ENCODE data around the gene PTPRCAP.

Gene PTPRCAP

DNA sequence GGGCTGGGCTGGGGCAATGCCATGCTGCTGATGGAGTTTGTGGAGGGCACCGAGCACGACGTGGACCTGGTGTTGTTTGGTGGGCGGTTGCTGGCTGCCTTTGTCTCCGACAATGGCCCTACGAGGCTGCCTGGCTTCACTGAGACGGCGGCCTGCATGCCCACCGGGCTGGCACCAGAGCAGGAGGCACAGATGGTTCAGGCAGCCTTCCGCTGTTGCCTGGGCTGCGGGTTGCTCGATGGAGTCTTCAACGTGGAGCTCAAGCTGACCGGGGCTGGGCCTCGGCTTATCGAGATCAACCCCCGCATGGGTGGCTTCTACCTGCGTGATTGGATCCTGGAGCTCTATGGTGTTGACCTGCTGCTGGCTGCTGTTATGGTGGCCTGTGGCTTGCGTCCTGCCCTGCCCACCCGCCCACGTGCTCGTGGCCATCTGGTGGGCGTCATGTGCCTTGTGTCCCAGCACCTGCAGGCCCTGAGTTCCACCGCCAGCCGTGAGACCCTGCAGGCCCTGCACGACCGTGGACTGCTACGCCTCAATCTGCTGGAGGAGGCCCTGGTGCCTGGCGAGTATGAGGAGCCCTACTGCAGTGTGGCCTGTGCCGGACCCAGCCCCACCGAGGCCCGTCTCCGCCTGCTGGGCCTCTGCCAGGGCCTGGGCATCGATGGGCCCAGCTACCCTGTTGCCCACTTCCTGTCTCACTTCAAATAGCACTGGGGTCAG lies 13.4 kb downstream of the PTPRCAP start:
- H3K4me1 ChIP-seq (ENCODE audit: low read length), result peaks cover 10% of the 10 kb centered on the region; the same call in 1 of the 2 replicates
- H3K9ac ChIP-seq (ENCODE audit: low read length), result no peak overlapping the region
- H3F3A ChIP-seq (ENCODE audit: insufficient read depth, low read length), result peaks cover 4% of the 10 kb centered on the region; the same call in 1 of the 2 replicates
- DNase-seq, result no peak
- H3K9me3 ChIP-seq (replicated peaks; ENCODE audit: insufficient read depth, low read length), result no peaks in the 10 kb centered on the region
- no peaks in the 10 kb centered on the region for H4K20me1 ChIP-seq (ENCODE audit: insufficient read depth, low read length)
- H3K27ac ChIP-seq (ENCODE audit: low read length), result no peak overlapping the region
- H3K79me2 ChIP-seq (ENCODE audit: low read length), result peaks cover 7% of the 10 kb centered on the region
- no peak overlapping the region for H3K4me3 ChIP-seq (ENCODE audit: low read length)
- H3K36me3 ChIP-seq (replicated peaks; ENCODE audit: insufficient read depth, low read length), result no peaks in the 10 kb centered on the region
- H3K27me3 ChIP-seq (replicated peaks; ENCODE audit: insufficient read depth, low read length), result no peaks in the 10 kb centered on the region
- H2AFZ ChIP-seq (ENCODE audit: low read length), result no peak overlapping the region
- H3K9me2 ChIP-seq (replicated peaks; ENCODE audit: insufficient read depth, low read length), result no peaks in the 10 kb centered on the region
- TF ChIP-seq EZH2 (optimal IDR thresholded peaks at IDR 0.05; ENCODE audit: low read depth, low read length) (no peak), EZH2phosphoT487 (IDR thresholded peaks at IDR 0.05; ENCODE audit: low read length) (no peak)
- TF ChIP-seq, protein P1, sequence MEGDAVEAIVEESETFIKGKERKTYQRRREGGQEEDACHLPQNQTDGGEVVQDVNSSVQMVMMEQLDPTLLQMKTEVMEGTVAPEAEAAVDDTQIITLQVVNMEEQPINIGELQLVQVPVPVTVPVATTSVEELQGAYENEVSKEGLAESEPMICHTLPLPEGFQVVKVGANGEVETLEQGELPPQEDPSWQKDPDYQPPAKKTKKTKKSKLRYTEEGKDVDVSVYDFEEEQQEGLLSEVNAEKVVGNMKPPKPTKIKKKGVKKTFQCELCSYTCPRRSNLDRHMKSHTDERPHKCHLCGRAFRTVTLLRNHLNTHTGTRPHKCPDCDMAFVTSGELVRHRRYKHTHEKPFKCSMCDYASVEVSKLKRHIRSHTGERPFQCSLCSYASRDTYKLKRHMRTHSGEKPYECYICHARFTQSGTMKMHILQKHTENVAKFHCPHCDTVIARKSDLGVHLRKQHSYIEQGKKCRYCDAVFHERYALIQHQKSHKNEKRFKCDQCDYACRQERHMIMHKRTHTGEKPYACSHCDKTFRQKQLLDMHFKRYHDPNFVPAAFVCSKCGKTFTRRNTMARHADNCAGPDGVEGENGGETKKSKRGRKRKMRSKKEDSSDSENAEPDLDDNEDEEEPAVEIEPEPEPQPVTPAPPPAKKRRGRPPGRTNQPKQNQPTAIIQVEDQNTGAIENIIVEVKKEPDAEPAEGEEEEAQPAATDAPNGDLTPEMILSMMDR (IDR thresholded peaks at IDR 0.05; ENCODE audit: low read length), result no peak
- H3K4me2 ChIP-seq (ENCODE audit: low read depth, low read length), result no peak overlapping the region

DNA sequence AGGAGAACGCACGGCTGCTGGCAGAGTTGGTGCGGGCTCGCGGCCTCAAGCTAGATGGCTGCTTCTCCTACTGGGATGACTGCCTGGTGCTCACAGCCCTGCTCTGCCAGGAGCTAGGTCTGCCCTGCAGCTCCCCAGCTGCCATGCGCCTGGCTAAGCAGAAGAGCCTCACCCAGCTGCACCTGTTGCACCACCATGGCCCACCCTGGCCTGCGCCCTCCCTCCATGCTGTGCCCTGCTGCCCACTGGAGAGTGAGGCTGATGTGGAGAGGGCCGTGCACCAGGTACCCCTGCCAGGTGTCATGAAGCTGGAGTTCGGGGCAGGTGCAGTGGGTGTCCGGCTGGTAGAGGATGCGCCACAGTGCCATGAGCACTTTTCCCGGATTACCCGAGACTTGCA lies 14.0 kb downstream of the PTPRCAP start:
- no peak for TF ChIP-seq EZH2 (optimal IDR thresholded peaks at IDR 0.05; ENCODE audit: low read depth, low read length)
- no peak for TF ChIP-seq EZH2phosphoT487 (IDR thresholded peaks at IDR 0.05; ENCODE audit: low read length)
- TF ChIP-seq, protein P1 (IDR thresholded peaks at IDR 0.05; ENCODE audit: low read length), result no peak
- no peaks in the 10 kb centered on the region for H4K20me1 ChIP-seq (ENCODE audit: insufficient read depth, low read length)
- no peak overlapping the region for H3K27ac ChIP-seq (ENCODE audit: low read length)
- H2AFZ ChIP-seq (ENCODE audit: low read length), result no peak overlapping the region
- H3F3A ChIP-seq (ENCODE audit: insufficient read depth, low read length), result peaks cover 4% of the 10 kb centered on the region; the same call in 1 of the 2 replicates
- peaks cover 1% of the 10 kb centered on the region for H3K79me2 ChIP-seq (ENCODE audit: low read length)
- no peaks in the 10 kb centered on the region for H3K27me3 ChIP-seq (replicated peaks; ENCODE audit: insufficient read depth, low read length)
- H3K4me2 ChIP-seq (ENCODE audit: low read depth, low read length), result no peak overlapping the region
- H3K9ac ChIP-seq (ENCODE audit: low read length), result no peak overlapping the region
- H3K36me3 ChIP-seq (replicated peaks; ENCODE audit: insufficient read depth, low read length), result no peaks in the 10 kb centered on the region
- no peak overlapping the region for H3K4me3 ChIP-seq (ENCODE audit: low read length)
- H3K9me2 ChIP-seq (replicated peaks; ENCODE audit: insufficient read depth, low read length), result no peaks in the 10 kb centered on the region
- no peaks in the 10 kb centered on the region for H3K9me3 ChIP-seq (replicated peaks; ENCODE audit: insufficient read depth, low read length)
- DNase-seq, result no peak
- peaks cover 14% of the 10 kb centered on the region; the same call in 1 of the 2 replicates for H3K4me1 ChIP-seq (ENCODE audit: low read length)

DNA sequence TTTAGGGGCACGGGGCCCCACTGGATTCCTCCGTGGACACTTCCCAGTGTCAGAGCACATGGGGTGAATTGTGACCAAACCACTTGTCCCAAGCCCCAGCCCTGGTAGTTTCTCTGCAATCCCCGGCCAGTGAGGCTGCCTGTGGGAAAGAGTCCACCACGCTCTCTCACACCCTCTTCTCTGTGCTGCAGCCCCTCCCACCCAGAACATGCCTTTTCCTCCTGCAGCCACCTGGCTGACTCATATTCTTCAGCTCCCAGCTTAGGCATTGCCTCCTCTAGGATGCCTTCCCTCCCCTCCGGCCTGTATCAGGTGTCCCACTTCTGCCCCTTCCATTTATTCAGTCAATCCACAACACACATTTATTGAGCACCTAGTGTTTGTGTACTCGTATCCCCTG lies 14.6 kb downstream of the PTPRCAP start:
- Histone ChIP-seq H3K36me3 (replicated peaks; ENCODE audit: insufficient read depth, low read length) (no peaks in the 10 kb centered on the region), H3K9ac (ENCODE audit: low read length) (no peak overlapping the region), H3K4me3 (ENCODE audit: low read length) (no peak overlapping the region), H2AFZ (ENCODE audit: low read length) (no peak overlapping the region), H3K4me1 (ENCODE audit: low read length) (peaks cover 17% of the 10 kb centered on the region; the same call in 1 of the 2 replicates), H3K79me2 (ENCODE audit: low read length) (no peaks in the 10 kb centered on the region), H3K9me3 (replicated peaks; ENCODE audit: insufficient read depth, low read length) (no peaks in the 10 kb centered on the region), H3K4me2 (ENCODE audit: low read depth, low read length) (no peak overlapping the region), H4K20me1 (ENCODE audit: insufficient read depth, low read length) (no peaks in the 10 kb centered on the region), H3K27ac (ENCODE audit: low read length) (no peak overlapping the region), H3K9me2 (replicated peaks; ENCODE audit: insufficient read depth, low read length) (no peaks in the 10 kb centered on the region), H3F3A (ENCODE audit: insufficient read depth, low read length) (peaks cover 3% of the 10 kb centered on the region; the same call in 1 of the 2 replicates), H3K27me3 (replicated peaks; ENCODE audit: insufficient read depth, low read length) (no peaks in the 10 kb centered on the region)
- DNase-seq, result no peak
- no peak for TF ChIP-seq EZH2 (optimal IDR thresholded peaks at IDR 0.05; ENCODE audit: low read depth, low read length)
- TF ChIP-seq, protein P1 (IDR thresholded peaks at IDR 0.05; ENCODE audit: low read length), result no peak
- no peak for TF ChIP-seq EZH2phosphoT487 (IDR thresholded peaks at IDR 0.05; ENCODE audit: low read length)

All from MM.1S (cell line).